Spleen (tissue), 11 donors: ENCODE results near the gene FADS1. TPM values are rescaled to one million over a fixed set of nuclear protein-coding genes. Genes with fewer than 3 reads are reported as not detected.

ENCODE experiments used
- DNase-seq: peaks from one replicate; pipeline ENCODE4 v3.0.0-alpha.2; 2020
- H3K27ac ChIP-seq, 8 donors: fragments of 200-600 bp; sonication (generic) in 7 of 8; 1 replicate in 4 of 8; 2 replicates in 4 of 8; pipeline versions ENCODE4 v1.5.0 to v1.8.0; 2016 to 2021; ENCODE audit warnings: inconsistent platforms in 4 of 8, mild to moderate bottlenecking in 4 of 8, moderate library complexity in 1 of 8
- H3K27me3 ChIP-seq, 7 donors: fragments of 200-600 bp; sonication (generic) in 6 of 7; replicated peaks in 1 of 7; 1 replicate in 4 of 7; 2 replicates in 3 of 7; pipeline versions ENCODE4 v1.5.0 to v1.8.0; 2016 to 2021; ENCODE audit warnings: inconsistent platforms in 3 of 7, mild to moderate bottlenecking in 1 of 7
- H3K36me3 ChIP-seq, 6 donors: fragments of 200-600 bp; sonication (generic) in 5 of 6; 1 replicate in 4 of 6; 2 replicates in 2 of 6; pipeline versions ENCODE4 v1.5.0 to v1.8.0; 2016 to 2021; ENCODE audit warnings: inconsistent platforms in 2 of 6
- H3K4me1 ChIP-seq, 6 donors: fragments of 200-600 bp; sonication (generic) in 5 of 6; 1 replicate in 3 of 6; 2 replicates in 3 of 6; pipeline versions ENCODE4 v1.5.0 to v1.8.0; 2016 to 2021; ENCODE audit warnings: inconsistent platforms in 3 of 6
- H3K4me3 ChIP-seq, 8 donors: fragments of 200-600 bp; sonication (generic) in 7 of 8; 1 replicate in 4 of 8; 2 replicates in 4 of 8; pipeline versions ENCODE4 v1.5.0 to v1.8.0; 2016 to 2021; ENCODE audit warnings: inconsistent platforms in 4 of 8, mild to moderate bottlenecking in 4 of 8, moderate library complexity in 2 of 8
- H3K9me3 ChIP-seq, 8 donors: fragments of 200-600 bp; sonication (generic) in 7 of 8; 1 replicate in 4 of 8; 2 replicates in 4 of 8; pipeline versions ENCODE4 v1.5.0 to v1.8.0; 2016 to 2021; ENCODE audit warnings: inconsistent platforms in 4 of 8
- CTCF ChIP-seq, 11 experiments: fragments of 200-600 bp in 7 of 11; fragments of 450-650 bp in 4 of 11; sonication (generic) in 4 of 11; IDR thresholded peaks in 8 of 11; conservative IDR thresholded peaks in 3 of 11; 1 replicate in 7 of 11; 2 replicates in 4 of 11; pipeline versions ENCODE4 v1.4.0 to v1.8.0; 2016 to 2021; ENCODE audit warnings: antibody characterized with exemption in 11 of 11, inconsistent platforms in 4 of 11, mild to moderate bottlenecking in 1 of 11
- POLR2A ChIP-seq, 3 donors: fragments of 450-650 bp; IDR thresholded peaks; one replicate each; pipeline ENCODE4 v1.5.1; 2017; ENCODE audit warnings: antibody characterized with exemption in 3 of 3, mild to moderate bottlenecking in 1 of 3
- POLR2AphosphoS5 ChIP-seq, 3 donors: sonication (generic); formaldehyde crosslinking; IDR thresholded peaks; one replicate each; pipeline ENCODE4 v1.5.1; 2017; ENCODE audit warnings: antibody characterized with exemption in 3 of 3
- WGBS, 5 donors: extraction: QIAGEN DNeasy Blood & Tissue Kit in 3 of 5; methylation state at CpG; one replicate each; pipeline versions ENCODE4 v1.1.5 to v1.1.7; 2013 to 2018; 5-methylcytosine and 5-hydroxymethylcytosine counted together
- intact Hi-C: fragments of 100-400 bp; cut with DNase I; formaldehyde crosslinking; loops from one replicate; pipeline ENCODE4 v1.15.0; 2023; ENCODE audit warnings: low total_unique reads
- polyA plus RNA-seq, 3 donors: library from polyadenylated mRNA; stranded (reverse); fragments of 200-250 nt; gene quantifications; one replicate each; pipeline ENCODE4 v1.2.1, GENCODE V29; 2013
- total RNA-seq, 7 donors: library from RNA; depleted of rRNA in 3 of 7; stranded (reverse); fragments of >200 nt in 3 of 7; fragmentation: NEBNext Ultra II Directional in 4 of 7; extraction: Animal tissue kit (Norgen Biotek cat#: 25700) in 4 of 7; gene quantifications; one replicate each; pipeline versions ENCODE4 v1.1.0 to v1.2.1, GENCODE V29; 2016 to 2021
- donor health status: healthy with polysubstance abuse.
- donor health status: DM: no; HTN: no; CAD: no; lungs with moderate emphysema.
- donor health status: DM: no; HTN: no; CAD: no.
- donor health status: Bipolar disorder and iron deficiency.
- donor health status: healthy.
- donor health status: DM: no; HTN: no; CAD: no.
- donor health status: DM: yes; HTN: yes; CAD: no.

Gene FADS1
- total and polyA plus RNA-seq, 10 donors, result 2.2 to 25.6 (median 10.4) TPM

GRCh38 chr11:61754534-61755482, 62.0 kb downstream of the FADS1 start:
- H3K9me3 ChIP-seq, result no peaks in the 10 kb centered on the region
- no peak for DNase-seq
- TF ChIP-seq POLR2A (IDR thresholded peaks at IDR 0.05) (no peak), POLR2AphosphoS5 (IDR thresholded peaks at IDR 0.05) (no peak), CTCF (IDR thresholded peaks at IDR 0.05 in 8 of 11, conservative IDR thresholded peaks at IDR 0.05 in 3 of 11) (no peak)
- no peaks in the 10 kb centered on the region for H3K36me3 ChIP-seq
- WGBS, 5 donors, result 83 to 93% (median 88%) methylated on average over 14 to 31 of the region's 31 CpGs
- intact Hi-C loops, result no loop called here
- peaks cover 0 to 39% (median 14%) of the 10 kb centered on the region in 7 donors for H3K27me3 ChIP-seq
- H3K4me3 ChIP-seq, result no peak overlapping the region
- peaks cover 0 to 22% (median 14%) of the 10 kb centered on the region in 6 donors for H3K4me1 ChIP-seq
- H3K27ac ChIP-seq, result no peak overlapping the region

GRCh38 chr11:61753672-61754071, 63.1 kb downstream of the FADS1 start:
- 81 to 92% (median 86%) methylated on average over 2 to 5 of the region's 5 CpGs for WGBS, 5 donors
- TF ChIP-seq POLR2AphosphoS5 (IDR thresholded peaks at IDR 0.05), result no peak
- no peak for TF ChIP-seq CTCF (IDR thresholded peaks at IDR 0.05 in 8 of 11, conservative IDR thresholded peaks at IDR 0.05 in 3 of 11)
- Histone ChIP-seq H3K27me3 (peaks cover 0 to 49% (median 14%) of the 10 kb centered on the region in 7 donors), H3K4me3 (no peak overlapping the region), H3K4me1 (peaks cover 0 to 22% (median 14%) of the 10 kb centered on the region in 6 donors), H3K9me3 (no peaks in the 10 kb centered on the region), H3K27ac (no peak overlapping the region), H3K36me3 (no peaks in the 10 kb centered on the region)
- no peak for DNase-seq
- intact Hi-C loops, result no loop called here

GRCh38 chr11:61752925-61753521, 63.8 kb downstream of the FADS1 start:
- 40 to 50% (median 42%) methylated on average over 17 of the region's 17 CpGs for WGBS, 5 donors
- intact Hi-C loops, result no loop called here
- peaks cover 0 to 24% (median 15%) of the 10 kb centered on the region in 6 donors for H3K4me1 ChIP-seq
- H3K9me3 ChIP-seq, result no peaks in the 10 kb centered on the region
- no peak overlapping the region for H3K27ac ChIP-seq
- peak overlapping the region in 7 of 8 donors; percentile 15 to 68 (median 28) for H3K4me3 ChIP-seq
- no peak for TF ChIP-seq CTCF (IDR thresholded peaks at IDR 0.05 in 8 of 11, conservative IDR thresholded peaks at IDR 0.05 in 3 of 11)
- no peak for TF ChIP-seq POLR2AphosphoS5 (IDR thresholded peaks at IDR 0.05)
- no peak for TF ChIP-seq POLR2A (IDR thresholded peaks at IDR 0.05)
- H3K36me3 ChIP-seq, result no peaks in the 10 kb centered on the region
- H3K27me3 ChIP-seq, result peaks cover 0 to 55% (median 14%) of the 10 kb centered on the region in 7 donors
- no peak for DNase-seq
